ENCODE measurements around the gene MTIF2.
"Not testable (repeated sequence)": the region's sequence is repeated elsewhere in the genome, so short reads cannot be mapped to it uniquely, and the experiment has no call there.

MTIF2 gene

DNA sequence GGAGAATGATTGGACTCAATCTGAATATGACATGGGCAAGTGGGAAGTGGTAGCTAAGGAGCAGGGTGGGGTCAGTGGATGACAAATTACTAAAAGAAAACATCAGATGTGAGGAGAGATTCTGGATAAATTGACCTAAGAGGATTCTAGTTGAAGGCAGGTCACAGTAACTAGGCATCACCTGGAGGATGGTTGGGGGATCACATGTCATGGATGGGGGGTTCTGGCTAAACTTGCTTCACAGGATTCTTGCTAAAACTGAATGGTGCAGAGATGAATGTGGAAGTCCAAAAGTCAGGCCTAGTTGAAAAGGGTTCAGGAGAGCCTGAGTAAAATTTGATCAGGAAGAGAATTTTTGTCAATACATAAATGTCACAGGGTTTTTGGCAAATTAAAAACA, 55.2 kb downstream of the MTIF2 start:
- DNase-seq (ENCODE audit: low read depth) = no peak
- TF ChIP-seq, protein P1, sequence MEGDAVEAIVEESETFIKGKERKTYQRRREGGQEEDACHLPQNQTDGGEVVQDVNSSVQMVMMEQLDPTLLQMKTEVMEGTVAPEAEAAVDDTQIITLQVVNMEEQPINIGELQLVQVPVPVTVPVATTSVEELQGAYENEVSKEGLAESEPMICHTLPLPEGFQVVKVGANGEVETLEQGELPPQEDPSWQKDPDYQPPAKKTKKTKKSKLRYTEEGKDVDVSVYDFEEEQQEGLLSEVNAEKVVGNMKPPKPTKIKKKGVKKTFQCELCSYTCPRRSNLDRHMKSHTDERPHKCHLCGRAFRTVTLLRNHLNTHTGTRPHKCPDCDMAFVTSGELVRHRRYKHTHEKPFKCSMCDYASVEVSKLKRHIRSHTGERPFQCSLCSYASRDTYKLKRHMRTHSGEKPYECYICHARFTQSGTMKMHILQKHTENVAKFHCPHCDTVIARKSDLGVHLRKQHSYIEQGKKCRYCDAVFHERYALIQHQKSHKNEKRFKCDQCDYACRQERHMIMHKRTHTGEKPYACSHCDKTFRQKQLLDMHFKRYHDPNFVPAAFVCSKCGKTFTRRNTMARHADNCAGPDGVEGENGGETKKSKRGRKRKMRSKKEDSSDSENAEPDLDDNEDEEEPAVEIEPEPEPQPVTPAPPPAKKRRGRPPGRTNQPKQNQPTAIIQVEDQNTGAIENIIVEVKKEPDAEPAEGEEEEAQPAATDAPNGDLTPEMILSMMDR (IDR thresholded peaks at IDR 0.05; ENCODE audit: insufficient read depth, low read depth, low read length, missing control alignments) = no peak
- no peak overlapping the region for H3K4me3 ChIP-seq (ENCODE audit: low read length)

DNA sequence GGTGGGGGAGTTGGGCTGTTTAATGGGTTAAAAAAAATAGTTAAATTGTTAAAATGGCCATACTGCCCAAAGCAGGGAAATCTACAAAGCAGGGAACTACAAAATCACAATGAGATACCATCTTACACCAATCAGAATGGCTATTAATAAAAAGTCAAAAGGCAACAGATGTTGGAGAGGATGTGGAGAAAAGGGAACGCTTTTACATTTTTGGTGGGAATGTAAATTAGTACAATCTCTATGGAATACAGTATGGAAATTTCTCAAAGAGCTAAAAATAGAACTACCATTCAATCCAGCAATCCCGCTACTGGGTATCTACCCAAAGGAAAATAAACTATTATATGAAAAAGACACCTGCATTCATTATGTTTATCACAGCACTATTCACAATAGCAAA, 64.1 kb downstream of the MTIF2 start:
- TF ChIP-seq, protein P1 (IDR thresholded peaks at IDR 0.05; ENCODE audit: insufficient read depth, low read depth, low read length, missing control alignments) = no peak
- H3K4me3 ChIP-seq (ENCODE audit: low read length) = no peak overlapping the region
- no peak for DNase-seq (ENCODE audit: low read depth)

DNA sequence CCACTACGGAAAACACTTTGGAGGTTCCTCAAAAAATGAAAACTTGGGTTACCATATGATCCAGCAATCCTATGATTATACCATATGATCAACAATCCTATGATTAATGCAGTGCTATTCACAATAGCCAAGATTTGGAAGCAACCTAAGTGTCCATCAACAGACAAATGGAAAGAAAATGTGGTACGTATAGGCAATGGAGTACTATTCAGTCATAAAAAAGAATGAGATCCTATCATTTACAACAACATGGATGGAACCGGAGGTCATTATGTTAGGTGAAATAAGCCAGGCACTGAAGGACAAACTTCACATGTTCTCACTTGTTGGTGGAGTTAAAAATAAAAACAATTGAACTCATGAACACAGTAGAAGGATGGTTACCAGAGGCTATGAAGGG, 64.5 kb downstream of the MTIF2 start:
- TF ChIP-seq, protein P1 (IDR thresholded peaks at IDR 0.05; ENCODE audit: insufficient read depth, low read depth, low read length, missing control alignments) = no peak
- no peak for DNase-seq (ENCODE audit: low read depth)
- no peak overlapping the region for H3K4me3 ChIP-seq (ENCODE audit: low read length)

DNA sequence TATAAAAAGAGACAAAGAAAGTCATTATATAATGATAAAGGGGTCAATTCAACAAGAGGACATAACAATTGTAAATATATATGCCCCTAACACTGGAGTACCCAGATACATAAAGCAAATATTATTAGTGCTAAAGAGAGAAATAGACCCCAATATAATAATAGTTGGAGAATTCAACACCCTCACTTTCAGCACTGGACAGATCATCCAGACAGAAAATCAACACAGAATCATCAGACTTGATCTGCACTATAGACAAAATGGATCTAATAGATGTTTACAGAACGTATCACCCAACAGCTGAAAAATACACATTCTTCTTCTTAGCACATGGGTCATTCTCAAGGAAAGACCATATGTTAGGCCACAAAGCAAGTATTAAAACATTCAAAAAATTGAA, 68.6 kb downstream of the MTIF2 start:
- DNase-seq (ENCODE audit: low read depth) = no peak
- H3K4me3 ChIP-seq (ENCODE audit: low read length) = no peak overlapping the region
- TF ChIP-seq, protein P1 (IDR thresholded peaks at IDR 0.05; ENCODE audit: insufficient read depth, low read depth, low read length, missing control alignments) = no peak

DNA sequence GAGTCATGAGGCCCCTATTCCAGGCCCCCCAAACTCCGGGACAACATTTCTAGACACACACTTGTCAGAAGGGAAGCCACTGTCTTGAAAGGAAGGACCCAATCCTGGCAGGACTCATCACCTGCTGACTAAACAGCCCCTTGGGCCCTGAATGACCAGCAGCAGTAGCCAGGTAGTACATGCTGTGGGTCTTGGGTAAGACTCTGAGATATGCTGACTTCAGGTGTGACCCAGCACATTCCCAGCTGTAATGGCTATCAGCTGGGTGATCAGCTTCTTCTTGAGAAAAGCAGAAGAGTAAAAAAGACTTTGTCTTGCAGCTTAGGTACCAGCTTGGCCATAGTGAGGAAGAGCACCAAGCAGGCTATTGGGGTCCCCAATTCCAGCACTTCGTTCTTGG, 72.5 kb downstream of the MTIF2 start:
- no peak for DNase-seq (ENCODE audit: low read depth)
- H3K4me3 ChIP-seq (ENCODE audit: low read length) = no peak overlapping the region
- TF ChIP-seq, protein P1 (IDR thresholded peaks at IDR 0.05; ENCODE audit: insufficient read depth, low read depth, low read length, missing control alignments) = no peak

DNA sequence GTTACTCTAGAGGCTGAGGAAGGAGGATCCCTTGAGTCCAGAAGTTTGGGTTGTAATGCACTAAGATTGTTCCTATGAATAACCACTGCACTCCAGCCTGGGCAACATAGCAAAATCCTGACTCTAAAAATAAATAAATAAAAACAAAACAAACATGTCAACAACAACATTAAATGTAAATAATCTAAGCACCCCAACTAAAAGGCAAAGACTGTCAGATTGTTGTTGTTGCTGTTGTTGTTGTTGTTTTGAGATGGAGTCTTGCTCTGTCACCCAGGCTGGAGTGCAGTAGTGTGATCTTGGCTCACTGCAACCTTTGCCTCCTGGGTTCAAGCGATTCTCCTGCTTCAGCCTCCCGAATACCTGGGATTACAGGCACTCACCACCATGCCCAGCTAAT, 77.1 kb downstream of the MTIF2 start:
- not testable (repeated sequence) for H3K4me3 ChIP-seq (ENCODE audit: low read length); DNase-seq (ENCODE audit: low read depth)

DNA sequence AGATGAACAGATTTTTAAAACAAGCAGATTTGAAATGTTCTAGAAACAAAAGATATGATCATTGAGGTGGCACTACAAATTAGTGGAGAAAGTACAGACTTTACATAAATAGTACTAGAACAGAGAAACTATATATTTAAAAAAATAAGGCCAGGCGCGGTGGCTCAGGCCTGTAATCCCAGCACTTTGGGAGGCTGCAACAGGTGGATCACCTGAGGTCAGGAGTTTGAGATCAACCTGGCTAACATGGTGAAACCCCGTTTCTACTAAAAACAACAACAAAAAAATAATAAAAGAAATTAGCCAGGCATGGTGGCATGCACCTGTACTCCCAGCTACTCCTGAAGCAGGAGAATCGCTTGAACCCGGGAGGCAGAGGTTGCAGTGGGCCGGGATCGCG, 82.2 kb downstream of the MTIF2 start:
- DNase-seq (ENCODE audit: low read depth); H3K4me3 ChIP-seq (ENCODE audit: low read length): not testable (repeated sequence)
